Smooth muscle cell (in vitro differentiated cells): ENCODE data around the gene IL1RAPL1. TPM values are rescaled to one million over a fixed set of nuclear protein-coding genes. Genes with fewer than 3 reads are reported as not detected.

Experiments
- DNase-seq: peaks from one replicate; lab custom pipeline; 2025; ENCODE audit not compliant: unreplicated experiment; lab: John Stamatoyannopoulos, UW
- H2AFZ ChIP-seq: fragments of 200-600 bp; sonication (generic); 2 replicates; pipeline ENCODE4 v1.6.0; 2016; ENCODE audit warnings: antibody characterized with exemption, low read depth, mild to moderate bottlenecking
- H3F3A ChIP-seq: fragments of 200-600 bp; sonication (generic); 2 replicates; pipeline ENCODE4 v1.6.0; 2017; ENCODE audit warnings: antibody characterized with exemption, low read depth
- H3K27ac ChIP-seq: fragments of 200-600 bp; sonication (generic); 2 replicates; pipeline ENCODE4 v1.5.1; 2016; ENCODE audit warnings: low read depth, mild to moderate bottlenecking
- H3K27me3 ChIP-seq: fragments of 200-600 bp; sonication (generic); 2 replicates; pipeline ENCODE4 v1.6.1; 2016; ENCODE audit warnings: low read depth, mild to moderate bottlenecking
- H3K36me3 ChIP-seq: fragments of 200-600 bp; sonication (generic); 2 replicates; pipeline ENCODE4 v1.5.1; 2016; ENCODE audit warnings: low read depth
- H3K4me1 ChIP-seq: fragments of 200-600 bp; sonication (generic); 2 replicates; pipeline ENCODE4 v1.5.1; 2016; ENCODE audit warnings: low read depth
- H3K4me2 ChIP-seq: fragments of 200-600 bp; sonication (generic); 2 replicates; pipeline ENCODE4 v1.6.0; 2016; ENCODE audit warnings: mild to moderate bottlenecking
- H3K4me3 ChIP-seq: fragments of 200-600 bp; sonication (generic); 2 replicates; pipeline ENCODE4 v1.5.1; 2016; ENCODE audit warnings: mild to moderate bottlenecking
- H3K79me2 ChIP-seq: fragments of 200-600 bp; sonication (generic); 2 replicates; pipeline ENCODE4 v1.6.0; 2016; ENCODE audit warnings: low read depth, mild to moderate bottlenecking
- H3K9ac ChIP-seq: fragments of 200-600 bp; sonication (generic); 2 replicates; pipeline ENCODE4 v1.6.0; 2016; ENCODE audit warnings: low read depth
- H3K9me3 ChIP-seq: fragments of 200-600 bp; sonication (generic); replicated peaks from 2 replicates; pipeline ENCODE4 v1.5.1; 2016; ENCODE audit warnings: low read depth
- H4K20me1 ChIP-seq: fragments of 200-600 bp; sonication (generic); 2 replicates; pipeline ENCODE4 v1.6.0; 2016; ENCODE audit warnings: low read depth
- WGBS: methylation state at CpG from one replicate; pipeline ENCODE4 v1.1.7; 2016; ENCODE audit warnings: low lambda C conversion rate; 5-methylcytosine and 5-hydroxymethylcytosine counted together
- polyA plus RNA-seq: library from polyadenylated mRNA; unstranded; fragments of >200 nt; fragmentation: Nextera tagmentation; extraction: Ambion mirVana; gene quantifications from 2 replicates; pipeline ENCODE4 v1.2.1, GENCODE V29; 2016
- total RNA-seq: library from RNA; depleted of rRNA; stranded (reverse); fragments of >200 nt; gene quantifications from 2 replicates; pipeline ENCODE4 v1.2.3, GENCODE V29; 2014
- TF ChIP-seq, protein P1 (sequence below): fragments of 200-600 bp; sonication (generic); IDR thresholded peaks from 2 replicates; pipeline ENCODE4 v1.5.1; 2017; ENCODE audit warnings: borderline replicate concordance, mild to moderate bottlenecking, antibody characterized with exemption; ENCODE audit not compliant: insufficient read depth, poor library complexity, severe bottlenecking

The IL1RAPL1 gene
- total and polyA plus RNA-seq, 2 experiments from 2014 or later, result 0.04 TPM; not detected in 1

DNA sequence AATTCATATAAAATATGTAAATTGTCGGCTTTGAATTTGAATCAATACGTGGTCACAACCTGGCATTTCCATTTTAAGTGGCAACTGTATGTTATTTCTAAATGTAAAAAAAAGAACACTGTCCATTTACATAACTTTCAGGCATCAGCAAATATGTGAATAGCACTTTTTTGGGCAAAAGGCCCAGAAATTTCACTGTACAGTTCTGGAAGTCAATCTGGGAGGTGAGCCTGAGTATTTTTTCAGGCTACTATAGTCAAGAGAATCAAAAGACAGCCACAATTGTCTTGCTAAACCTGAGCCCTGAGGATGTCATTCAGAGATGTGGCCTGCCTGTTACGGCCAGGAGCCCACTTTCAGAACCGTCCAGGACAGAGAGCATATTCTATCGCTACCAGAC, 1084.2 kb downstream of the IL1RAPL1 start:
- 76% methylated on average over 5 of the region's 5 CpGs for WGBS
- Histone ChIP-seq H3K27ac (no peak overlapping the region), H3K27me3 (no peaks in the 10 kb centered on the region), H3K4me2 (no peak overlapping the region), H2AFZ (no peak overlapping the region), H3K9me3 (no peaks in the 10 kb centered on the region), H3K36me3 (no peaks in the 10 kb centered on the region), H3K9ac (no peak overlapping the region), H4K20me1 (no peaks in the 10 kb centered on the region), H3K4me3 (no peak overlapping the region), H3K4me1 (no peaks in the 10 kb centered on the region), H3K79me2 (no peaks in the 10 kb centered on the region), H3F3A (no peaks in the 10 kb centered on the region)
- TF ChIP-seq, protein P1, sequence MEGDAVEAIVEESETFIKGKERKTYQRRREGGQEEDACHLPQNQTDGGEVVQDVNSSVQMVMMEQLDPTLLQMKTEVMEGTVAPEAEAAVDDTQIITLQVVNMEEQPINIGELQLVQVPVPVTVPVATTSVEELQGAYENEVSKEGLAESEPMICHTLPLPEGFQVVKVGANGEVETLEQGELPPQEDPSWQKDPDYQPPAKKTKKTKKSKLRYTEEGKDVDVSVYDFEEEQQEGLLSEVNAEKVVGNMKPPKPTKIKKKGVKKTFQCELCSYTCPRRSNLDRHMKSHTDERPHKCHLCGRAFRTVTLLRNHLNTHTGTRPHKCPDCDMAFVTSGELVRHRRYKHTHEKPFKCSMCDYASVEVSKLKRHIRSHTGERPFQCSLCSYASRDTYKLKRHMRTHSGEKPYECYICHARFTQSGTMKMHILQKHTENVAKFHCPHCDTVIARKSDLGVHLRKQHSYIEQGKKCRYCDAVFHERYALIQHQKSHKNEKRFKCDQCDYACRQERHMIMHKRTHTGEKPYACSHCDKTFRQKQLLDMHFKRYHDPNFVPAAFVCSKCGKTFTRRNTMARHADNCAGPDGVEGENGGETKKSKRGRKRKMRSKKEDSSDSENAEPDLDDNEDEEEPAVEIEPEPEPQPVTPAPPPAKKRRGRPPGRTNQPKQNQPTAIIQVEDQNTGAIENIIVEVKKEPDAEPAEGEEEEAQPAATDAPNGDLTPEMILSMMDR, result no peak
- no peak for DNase-seq

GRCh38 chrX:29687687-29688086, 1100.4 kb downstream of the IL1RAPL1 start:
- TF ChIP-seq, protein P1, result no peak
- Histone ChIP-seq H3K4me3 (no peak overlapping the region), H2AFZ (no peak overlapping the region), H4K20me1 (no peaks in the 10 kb centered on the region), H3K36me3 (no peaks in the 10 kb centered on the region), H3K27ac (no peak overlapping the region), H3F3A (no peaks in the 10 kb centered on the region), H3K27me3 (no peaks in the 10 kb centered on the region), H3K4me2 (no peak overlapping the region), H3K9ac (no peak overlapping the region), H3K4me1 (no peaks in the 10 kb centered on the region), H3K79me2 (no peaks in the 10 kb centered on the region), H3K9me3 (no peaks in the 10 kb centered on the region)
- no peak for DNase-seq

DNA sequence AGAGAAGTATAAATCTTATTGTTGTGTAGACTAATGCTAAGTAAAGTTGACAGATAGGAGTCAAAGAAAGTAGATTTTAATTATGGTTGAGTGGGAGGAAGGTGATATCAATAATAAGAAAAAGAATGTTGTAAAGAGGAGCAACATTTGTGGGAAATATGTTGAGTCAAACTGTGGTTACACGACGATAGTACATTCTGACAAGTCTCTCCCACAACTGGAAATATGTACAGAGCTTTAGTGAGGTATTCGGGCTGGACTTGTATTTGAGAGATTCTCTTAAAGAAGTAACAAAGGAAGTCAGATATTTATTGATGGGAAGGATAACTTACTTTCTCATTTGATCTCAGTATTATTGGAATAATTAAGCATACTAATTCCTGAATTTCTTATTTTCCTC, 1102.8 kb downstream of the IL1RAPL1 start:
- 56% methylated on average over 3 of the region's 3 CpGs for WGBS
- no peak for DNase-seq
- Histone ChIP-seq H4K20me1 (no peaks in the 10 kb centered on the region), H3K9me3 (no peaks in the 10 kb centered on the region), H3K27me3 (no peaks in the 10 kb centered on the region), H3K79me2 (no peaks in the 10 kb centered on the region), H3K36me3 (no peaks in the 10 kb centered on the region), H2AFZ (no peak overlapping the region), H3K4me3 (no peak overlapping the region), H3K4me2 (peak overlapping the region; percentile 52), H3K27ac (peak overlapping the region; percentile 33), H3F3A (no peaks in the 10 kb centered on the region), H3K4me1 (no peaks in the 10 kb centered on the region), H3K9ac (no peak overlapping the region)
- TF ChIP-seq, protein P1, result no peak

DNA sequence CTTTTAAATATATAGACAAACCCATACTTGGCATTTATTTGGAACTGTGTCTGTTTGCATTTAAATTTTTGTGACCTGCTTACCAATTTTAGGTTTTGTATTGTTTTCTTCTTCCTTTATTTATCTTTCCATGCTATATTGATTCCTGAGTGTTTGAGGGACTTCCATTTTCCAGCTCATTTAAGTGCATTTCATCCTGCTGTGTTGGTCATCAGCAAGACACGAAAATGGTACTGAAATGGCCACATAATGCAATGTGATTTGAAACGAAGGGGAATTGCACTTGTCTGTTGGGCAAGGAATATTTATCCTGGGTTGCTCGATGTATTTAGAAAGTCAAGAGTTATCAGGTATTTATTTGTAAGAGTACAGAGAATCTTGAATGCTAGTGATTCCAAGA, 1103.8 kb downstream of the IL1RAPL1 start:
- H3K9me3 ChIP-seq, result no peaks in the 10 kb centered on the region
- no peak overlapping the region for H3K4me3 ChIP-seq
- H3K79me2 ChIP-seq, result no peaks in the 10 kb centered on the region
- no peaks in the 10 kb centered on the region for H4K20me1 ChIP-seq
- H2AFZ ChIP-seq, result no peak overlapping the region
- H3K4me1 ChIP-seq, result no peaks in the 10 kb centered on the region
- no peak overlapping the region for H3K27ac ChIP-seq
- TF ChIP-seq, protein P1, result no peak
- no peaks in the 10 kb centered on the region for H3K27me3 ChIP-seq
- H3K9ac ChIP-seq, result no peak overlapping the region
- H3K4me2 ChIP-seq, result no peak overlapping the region
- no peaks in the 10 kb centered on the region for H3F3A ChIP-seq
- no peaks in the 10 kb centered on the region for H3K36me3 ChIP-seq
- WGBS, result 61% methylated on average over 3 of the region's 3 CpGs
- no peak for DNase-seq
